Neural crest cell (in vitro differentiated cells): ENCODE results near the gene AOX1. TPM values are rescaled to one million over a fixed set of nuclear protein-coding genes. Genes with fewer than 3 reads are reported as not detected.

Experiments used
- DNase-seq: peaks from one replicate; pipeline ENCODE4 v3.0.0; 2021; ENCODE audit warnings: low read depth, mixed read lengths, low spot score
- H3K27ac Mint-ChIP-seq: one replicate; pipeline ENCODE4 v1.8.0; 2021; ENCODE audit warnings: mild to moderate bottlenecking, mixed read lengths; ENCODE audit not compliant: unreplicated experiment
- H3K27me3 Mint-ChIP-seq: 2 replicates; pipeline ENCODE4 v1.8.0; 2021; ENCODE audit warnings: low read depth, mild to moderate bottlenecking, mixed read lengths
- H3K36me3 Mint-ChIP-seq: 2 replicates; pipeline ENCODE4 v1.8.0; 2021; ENCODE audit warnings: low read depth, mild to moderate bottlenecking, mixed read lengths
- H3K4me1 Mint-ChIP-seq: 2 replicates; pipeline ENCODE4 v1.8.0; 2021; ENCODE audit warnings: mixed read lengths
- H3K4me3 Mint-ChIP-seq: one replicate; pipeline ENCODE4 v1.8.0; 2021; ENCODE audit warnings: mild to moderate bottlenecking, mixed read lengths
- H3K9me3 Mint-ChIP-seq: 2 replicates; pipeline ENCODE4 v1.8.0; 2021; ENCODE audit warnings: mixed read lengths
- total RNA-seq: library from RNA; stranded (reverse); gene quantifications from 2 replicates; pipeline ENCODE4 v1.2.1, GENCODE V29; 2021
- TF ChIP-seq, protein P1 (sequence below): fragments of 200-600 bp; sonication (generic); conservative IDR thresholded peaks from 2 replicates; pipeline ENCODE4 v1.5.0; 2021; ENCODE audit warnings: antibody characterized with exemption, mild to moderate bottlenecking

The AOX1 gene
- total RNA-seq, 1 donor from 2014 or later, result 4.3 TPM

GRCh38 chr2:200661477-200661876 is 75.7 kb downstream of the AOX1 start:
- Mint-ChIP-seq H3K36me3 (no peaks in the 10 kb centered on the region), H3K27me3 (no peaks in the 10 kb centered on the region), H3K9me3 (peaks cover 2% of the 10 kb centered on the region), H3K4me1 (no peaks in the 10 kb centered on the region), H3K4me3 (no peak overlapping the region), H3K27ac (no peak overlapping the region)
- TF ChIP-seq, protein P1, sequence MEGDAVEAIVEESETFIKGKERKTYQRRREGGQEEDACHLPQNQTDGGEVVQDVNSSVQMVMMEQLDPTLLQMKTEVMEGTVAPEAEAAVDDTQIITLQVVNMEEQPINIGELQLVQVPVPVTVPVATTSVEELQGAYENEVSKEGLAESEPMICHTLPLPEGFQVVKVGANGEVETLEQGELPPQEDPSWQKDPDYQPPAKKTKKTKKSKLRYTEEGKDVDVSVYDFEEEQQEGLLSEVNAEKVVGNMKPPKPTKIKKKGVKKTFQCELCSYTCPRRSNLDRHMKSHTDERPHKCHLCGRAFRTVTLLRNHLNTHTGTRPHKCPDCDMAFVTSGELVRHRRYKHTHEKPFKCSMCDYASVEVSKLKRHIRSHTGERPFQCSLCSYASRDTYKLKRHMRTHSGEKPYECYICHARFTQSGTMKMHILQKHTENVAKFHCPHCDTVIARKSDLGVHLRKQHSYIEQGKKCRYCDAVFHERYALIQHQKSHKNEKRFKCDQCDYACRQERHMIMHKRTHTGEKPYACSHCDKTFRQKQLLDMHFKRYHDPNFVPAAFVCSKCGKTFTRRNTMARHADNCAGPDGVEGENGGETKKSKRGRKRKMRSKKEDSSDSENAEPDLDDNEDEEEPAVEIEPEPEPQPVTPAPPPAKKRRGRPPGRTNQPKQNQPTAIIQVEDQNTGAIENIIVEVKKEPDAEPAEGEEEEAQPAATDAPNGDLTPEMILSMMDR, result no peak
- no peak for DNase-seq

- no peak overlapping the region for H3K4me3 Mint-ChIP-seq
- H3K27me3 Mint-ChIP-seq, result no peaks in the 10 kb centered on the region
- peaks cover 2% of the 10 kb centered on the region for H3K9me3 Mint-ChIP-seq
- H3K36me3 Mint-ChIP-seq, result no peaks in the 10 kb centered on the region
- H3K27ac Mint-ChIP-seq, result no peak overlapping the region
- no peaks in the 10 kb centered on the region for H3K4me1 Mint-ChIP-seq
- DNase-seq, result no peak
- TF ChIP-seq, protein P1, result no peak
Observed at GRCh38 chr2:200662727-200663126, 76.9 kb downstream of the AOX1 start.

- peaks cover 2% of the 10 kb centered on the region for H3K9me3 Mint-ChIP-seq
- TF ChIP-seq, protein P1, result no peak
- H3K27me3 Mint-ChIP-seq, result no peaks in the 10 kb centered on the region
- H3K36me3 Mint-ChIP-seq, result no peaks in the 10 kb centered on the region
- H3K4me3 Mint-ChIP-seq, result no peak overlapping the region
- no peak overlapping the region for H3K27ac Mint-ChIP-seq
- no peak for DNase-seq
- peaks cover 5% of the 10 kb centered on the region for H3K4me1 Mint-ChIP-seq
Observed at GRCh38 chr2:200664770-200665494, 79.1 kb downstream of the AOX1 start.

- Mint-ChIP-seq H3K36me3 (no peaks in the 10 kb centered on the region), H3K27ac (no peak overlapping the region), H3K4me3 (no peak overlapping the region), H3K4me1 (peaks cover 10% of the 10 kb centered on the region), H3K9me3 (peaks cover 2% of the 10 kb centered on the region), H3K27me3 (no peaks in the 10 kb centered on the region)
- TF ChIP-seq, protein P1, result no peak
- DNase-seq, result no peak
Observed at GRCh38 chr2:200665626-200666453, 80.0 kb downstream of the AOX1 start.

GRCh38 chr2:200667413-200667812 is 81.6 kb downstream of the AOX1 start:
- Mint-ChIP-seq H3K27ac (peak overlapping the region; percentile 50), H3K4me3 (no peak overlapping the region), H3K27me3 (no peaks in the 10 kb centered on the region), H3K36me3 (no peaks in the 10 kb centered on the region), H3K9me3 (peaks cover 2% of the 10 kb centered on the region), H3K4me1 (peaks cover 10% of the 10 kb centered on the region)
- no peak for DNase-seq
- TF ChIP-seq, protein P1, result no peak
